WTC11 (cell line): ENCODE measurements around the gene NAALADL2.

Experiments used
- ATF6 ChIP-seq: sonication (generic); formaldehyde crosslinking; IDR thresholded peaks from 2 replicates; pipeline ENCODE4 v1.8.1; 2023; ENCODE audit warnings: mild to moderate bottlenecking, missing genetic modification reagents
- CREB1 ChIP-seq: sonication (generic); formaldehyde crosslinking; IDR thresholded peaks from 2 replicates; pipeline ENCODE4 v1.8.0; 2023; ENCODE audit warnings: mild to moderate bottlenecking, missing genetic modification reagents
- NFYB ChIP-seq: sonication (generic); formaldehyde crosslinking; conservative IDR thresholded peaks from 2 replicates; pipeline ENCODE4 v1.8.0; 2022; ENCODE audit warnings: low read depth, missing genetic modification reagents
- RELA ChIP-seq: sonication (generic); formaldehyde crosslinking; IDR thresholded peaks from 2 replicates; pipeline ENCODE4 v1.8.1; 2022; ENCODE audit warnings: missing genetic modification reagents, mild to moderate bottlenecking, borderline replicate concordance
- SP1 ChIP-seq: sonication (generic); formaldehyde crosslinking; conservative IDR thresholded peaks from 2 replicates; pipeline ENCODE4 v1.8.1; 2022; ENCODE audit warnings: missing genetic modification reagents
- ZBTB21 ChIP-seq: sonication (generic); formaldehyde crosslinking; IDR thresholded peaks from 2 replicates; pipeline ENCODE4 v1.8.1; 2023; ENCODE audit warnings: mild to moderate bottlenecking, missing genetic modification reagents, borderline replicate concordance
- ZNF232 ChIP-seq: sonication (generic); formaldehyde crosslinking; IDR thresholded peaks from 2 replicates; pipeline ENCODE4 v1.8.0; 2022; ENCODE audit warnings: mild to moderate bottlenecking, missing genetic modification reagents
- TF ChIP-seq, protein P1 (sequence below): fragments of 200-600 bp; IDR thresholded peaks from 2 replicates; pipeline ENCODE4 v1.8.0; 2022; ENCODE audit warnings: antibody characterized with exemption
- TF ChIP-seq, protein P2 (sequence below): sonication (generic); formaldehyde crosslinking; conservative IDR thresholded peaks from 2 replicates; pipeline ENCODE4 v1.8.1; 2022; ENCODE audit warnings: mild to moderate bottlenecking, missing genetic modification reagents
- TF ChIP-seq, protein P3 (sequence below): sonication (generic); formaldehyde crosslinking; IDR thresholded peaks from 2 replicates; pipeline ENCODE4 v1.8.1; 2022; ENCODE audit warnings: missing genetic modification reagents, borderline replicate concordance
- TF ChIP-seq, protein P4 (sequence below): sonication (generic); formaldehyde crosslinking; IDR thresholded peaks from 2 replicates; pipeline ENCODE4 v1.8.0; 2022; ENCODE audit warnings: mild to moderate bottlenecking, missing genetic modification reagents

- TF ChIP-seq, protein P1, sequence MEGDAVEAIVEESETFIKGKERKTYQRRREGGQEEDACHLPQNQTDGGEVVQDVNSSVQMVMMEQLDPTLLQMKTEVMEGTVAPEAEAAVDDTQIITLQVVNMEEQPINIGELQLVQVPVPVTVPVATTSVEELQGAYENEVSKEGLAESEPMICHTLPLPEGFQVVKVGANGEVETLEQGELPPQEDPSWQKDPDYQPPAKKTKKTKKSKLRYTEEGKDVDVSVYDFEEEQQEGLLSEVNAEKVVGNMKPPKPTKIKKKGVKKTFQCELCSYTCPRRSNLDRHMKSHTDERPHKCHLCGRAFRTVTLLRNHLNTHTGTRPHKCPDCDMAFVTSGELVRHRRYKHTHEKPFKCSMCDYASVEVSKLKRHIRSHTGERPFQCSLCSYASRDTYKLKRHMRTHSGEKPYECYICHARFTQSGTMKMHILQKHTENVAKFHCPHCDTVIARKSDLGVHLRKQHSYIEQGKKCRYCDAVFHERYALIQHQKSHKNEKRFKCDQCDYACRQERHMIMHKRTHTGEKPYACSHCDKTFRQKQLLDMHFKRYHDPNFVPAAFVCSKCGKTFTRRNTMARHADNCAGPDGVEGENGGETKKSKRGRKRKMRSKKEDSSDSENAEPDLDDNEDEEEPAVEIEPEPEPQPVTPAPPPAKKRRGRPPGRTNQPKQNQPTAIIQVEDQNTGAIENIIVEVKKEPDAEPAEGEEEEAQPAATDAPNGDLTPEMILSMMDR = no peak
- TF ChIP-seq, protein P2, sequence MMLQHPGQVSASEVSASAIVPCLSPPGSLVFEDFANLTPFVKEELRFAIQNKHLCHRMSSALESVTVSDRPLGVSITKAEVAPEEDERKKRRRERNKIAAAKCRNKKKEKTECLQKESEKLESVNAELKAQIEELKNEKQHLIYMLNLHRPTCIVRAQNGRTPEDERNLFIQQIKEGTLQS = no peak
- no peak for TF ChIP-seq SP1 (CRISPR knock-in tag)
- TF ChIP-seq CREB1 = no peak
- TF ChIP-seq RELA (CRISPR knock-in tag) = no peak
- TF ChIP-seq, protein P3, sequence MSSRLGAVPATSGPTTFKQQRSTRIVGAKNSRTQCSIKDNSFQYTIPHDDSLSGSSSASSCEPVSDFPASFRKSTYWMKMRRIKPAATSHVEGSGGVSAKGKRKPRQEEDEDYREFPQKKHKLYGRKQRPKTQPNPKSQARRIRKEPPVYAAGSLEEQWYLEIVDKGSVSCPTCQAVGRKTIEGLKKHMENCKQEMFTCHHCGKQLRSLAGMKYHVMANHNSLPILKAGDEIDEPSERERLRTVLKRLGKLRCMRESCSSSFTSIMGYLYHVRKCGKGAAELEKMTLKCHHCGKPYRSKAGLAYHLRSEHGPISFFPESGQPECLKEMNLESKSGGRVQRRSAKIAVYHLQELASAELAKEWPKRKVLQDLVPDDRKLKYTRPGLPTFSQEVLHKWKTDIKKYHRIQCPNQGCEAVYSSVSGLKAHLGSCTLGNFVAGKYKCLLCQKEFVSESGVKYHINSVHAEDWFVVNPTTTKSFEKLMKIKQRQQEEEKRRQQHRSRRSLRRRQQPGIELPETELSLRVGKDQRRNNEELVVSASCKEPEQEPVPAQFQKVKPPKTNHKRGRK = no peak
- TF ChIP-seq ZBTB21 (CRISPR knock-in tag) = no peak
- TF ChIP-seq ATF6 (CRISPR knock-in tag) = no peak
- TF ChIP-seq, protein P4, sequence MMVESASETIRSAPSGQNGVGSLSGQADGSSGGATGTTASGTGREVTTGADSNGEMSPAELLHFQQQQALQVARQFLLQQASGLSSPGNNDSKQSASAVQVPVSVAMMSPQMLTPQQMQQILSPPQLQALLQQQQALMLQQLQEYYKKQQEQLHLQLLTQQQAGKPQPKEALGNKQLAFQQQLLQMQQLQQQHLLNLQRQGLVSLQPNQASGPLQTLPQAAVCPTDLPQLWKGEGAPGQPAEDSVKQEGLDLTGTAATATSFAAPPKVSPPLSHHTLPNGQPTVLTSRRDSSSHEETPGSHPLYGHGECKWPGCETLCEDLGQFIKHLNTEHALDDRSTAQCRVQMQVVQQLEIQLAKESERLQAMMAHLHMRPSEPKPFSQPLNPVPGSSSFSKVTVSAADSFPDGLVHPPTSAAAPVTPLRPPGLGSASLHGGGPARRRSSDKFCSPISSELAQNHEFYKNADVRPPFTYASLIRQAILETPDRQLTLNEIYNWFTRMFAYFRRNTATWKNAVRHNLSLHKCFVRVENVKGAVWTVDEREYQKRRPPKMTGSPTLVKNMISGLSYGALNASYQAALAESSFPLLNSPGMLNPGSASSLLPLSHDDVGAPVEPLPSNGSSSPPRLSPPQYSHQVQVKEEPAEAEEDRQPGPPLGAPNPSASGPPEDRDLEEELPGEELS (CRISPR knock-in tag) = no peak
- no peak for TF ChIP-seq NFYB (CRISPR knock-in tag)
- no peak for TF ChIP-seq ZNF232
These were observed 294.5 kb downstream of the NAALADL2 start for GRCh38 chr3:175153595-175153994.
